IPS DF 4.7 (cell line): Measurements from ENCODE around the gene CPNE5.

ENCODE experiments used
- DNase-seq: peaks from one replicate; pipeline ENCODE4 v3.0.0-alpha.2; 2013; ENCODE audit warnings: low spot score; ENCODE audit errors: extremely low read depth

Gene CPNE5

DNA sequence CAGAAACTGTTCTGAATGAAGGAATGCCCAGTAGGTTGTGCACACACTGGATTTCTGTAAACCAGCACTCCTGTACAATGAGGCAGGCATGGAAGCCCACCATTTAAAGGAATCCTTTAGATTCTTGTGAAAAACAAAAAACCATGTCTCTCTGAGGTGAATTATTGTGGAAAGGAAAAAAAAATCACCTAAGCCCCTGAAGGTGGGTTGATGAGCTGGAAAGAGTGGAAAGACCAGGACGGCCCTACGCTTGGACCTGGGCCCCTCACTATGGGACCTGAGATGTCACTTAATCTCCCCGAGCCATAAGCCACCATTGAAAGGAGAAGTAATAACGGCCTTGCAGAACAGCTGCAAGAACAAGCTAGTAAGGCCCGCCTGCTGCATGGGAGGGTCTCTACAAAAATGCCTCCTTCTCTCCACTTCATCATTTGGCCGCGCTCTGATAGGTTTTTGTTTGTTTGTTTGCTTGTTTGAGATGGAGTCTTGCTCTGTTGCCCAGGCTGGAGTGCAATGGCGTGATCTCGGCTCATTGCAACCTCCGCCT, 72.8 kb downstream of the CPNE5 start:
- DNase-seq = no peak

DNA sequence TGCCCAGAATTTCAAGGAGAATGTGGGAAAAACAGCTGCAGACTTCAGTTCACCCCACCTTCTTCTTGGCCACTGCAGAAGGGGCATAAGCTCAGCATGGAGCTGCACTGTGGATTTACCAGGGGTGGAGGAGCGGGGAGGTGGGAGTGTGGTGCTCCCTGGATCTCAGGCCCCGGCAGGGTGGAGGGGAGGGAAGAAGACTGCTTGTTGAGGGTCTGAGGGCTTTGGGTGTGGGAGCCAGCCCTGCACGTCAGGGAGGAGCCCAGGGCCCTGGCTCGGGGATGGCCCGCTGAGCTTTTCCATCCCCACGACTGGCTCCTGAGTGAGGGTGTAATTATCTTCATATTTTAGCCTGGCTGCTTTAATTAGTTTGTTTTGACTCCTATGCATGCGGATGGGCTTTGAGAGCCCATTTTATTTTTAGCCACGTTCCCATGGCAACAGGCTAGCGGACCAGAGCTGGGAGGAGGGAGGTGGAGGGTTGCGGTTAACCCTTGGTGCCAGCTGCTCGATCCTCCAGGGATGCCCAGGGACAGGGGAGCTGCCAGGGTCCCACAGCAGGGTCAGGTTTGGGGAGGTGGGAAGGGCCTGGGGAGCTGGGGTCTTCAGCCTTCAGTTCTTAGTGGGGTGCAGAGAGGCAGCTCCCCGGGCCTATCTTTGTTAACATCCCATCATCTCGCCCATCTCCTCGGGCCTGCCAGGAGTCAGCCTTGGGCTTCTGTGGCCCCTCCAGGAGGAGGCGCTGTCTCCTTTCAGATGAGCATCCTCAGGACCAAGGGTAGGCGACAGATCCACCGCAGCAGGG, 73.4 kb downstream of the CPNE5 start:
- peak; percentile 58 for DNase-seq

DNA sequence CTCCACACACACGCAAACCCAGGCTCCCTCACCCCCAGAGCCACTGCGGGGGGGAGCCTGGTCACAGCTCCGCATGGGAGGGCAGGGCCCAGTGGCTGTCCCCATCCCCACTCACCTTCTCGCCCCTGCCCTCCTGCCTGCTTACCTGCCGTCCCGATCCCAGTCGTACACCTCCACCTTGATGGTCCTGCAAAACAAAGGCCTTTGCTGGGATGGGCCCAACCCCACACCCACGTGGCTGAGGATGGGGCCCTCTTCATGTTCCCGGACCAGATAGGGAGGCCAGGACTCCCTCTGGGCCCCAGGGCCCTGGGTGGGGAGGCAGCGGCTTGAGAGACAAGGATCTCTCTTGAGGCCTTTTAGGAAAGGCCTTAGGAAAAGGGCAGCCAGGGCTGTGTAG, 74.1 kb downstream of the CPNE5 start:
- DNase-seq = no peak

DNA sequence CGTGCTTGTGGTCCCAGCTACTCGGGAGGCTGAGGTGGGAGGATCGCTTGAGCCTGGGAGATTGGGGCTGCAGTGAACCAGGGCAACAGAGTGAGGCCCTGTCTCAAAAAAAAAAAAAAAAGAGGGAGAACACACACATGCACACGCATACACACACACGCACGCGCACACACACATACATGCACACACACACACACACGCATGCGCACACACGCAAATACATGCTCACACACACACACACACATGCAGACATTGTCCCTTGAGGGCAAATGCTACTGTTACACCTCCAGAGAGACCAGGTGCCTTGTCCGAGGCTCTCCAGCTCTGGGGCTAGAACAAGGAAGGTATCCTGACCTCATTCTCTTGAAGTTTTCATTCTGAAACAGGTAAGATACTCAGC, 77.1 kb downstream of the CPNE5 start:
- no peak for DNase-seq

DNA sequence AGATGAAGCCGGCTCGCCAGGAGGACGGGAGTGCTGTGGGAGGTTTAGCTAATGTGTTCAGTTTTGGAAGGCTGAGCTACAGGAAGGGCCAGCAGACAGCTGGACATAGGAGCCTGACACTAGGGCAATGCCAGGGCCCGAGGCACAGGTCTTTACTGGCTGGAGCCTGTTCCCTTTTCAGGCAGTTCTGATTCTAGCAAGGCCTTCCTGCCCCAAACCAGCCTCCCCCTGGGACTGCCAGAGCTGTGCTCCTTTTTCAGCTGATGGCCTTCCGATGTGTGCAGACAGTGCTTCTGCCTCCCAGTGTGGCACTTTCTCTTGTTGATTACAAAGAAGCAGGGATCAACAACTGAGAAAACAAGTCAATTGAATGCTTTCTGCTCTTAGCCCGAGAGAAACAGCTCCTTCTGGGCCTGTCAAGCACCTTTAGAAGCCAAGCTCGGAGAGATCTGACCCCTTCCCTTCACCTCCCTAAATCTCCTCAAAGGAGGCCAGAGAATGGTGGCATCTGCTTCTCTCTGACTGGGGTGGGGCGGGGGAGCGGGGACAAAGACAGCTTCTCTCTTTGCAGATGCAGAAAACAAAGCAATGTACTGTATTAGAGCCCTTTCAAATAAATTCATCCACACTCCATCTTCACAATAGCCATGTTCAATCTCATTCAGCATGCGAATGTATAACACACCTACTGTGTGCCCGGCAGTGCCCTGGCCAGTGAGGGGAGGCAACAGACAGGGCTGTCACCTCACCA, 78.4 kb downstream of the CPNE5 start:
- DNase-seq = no peak

DNA sequence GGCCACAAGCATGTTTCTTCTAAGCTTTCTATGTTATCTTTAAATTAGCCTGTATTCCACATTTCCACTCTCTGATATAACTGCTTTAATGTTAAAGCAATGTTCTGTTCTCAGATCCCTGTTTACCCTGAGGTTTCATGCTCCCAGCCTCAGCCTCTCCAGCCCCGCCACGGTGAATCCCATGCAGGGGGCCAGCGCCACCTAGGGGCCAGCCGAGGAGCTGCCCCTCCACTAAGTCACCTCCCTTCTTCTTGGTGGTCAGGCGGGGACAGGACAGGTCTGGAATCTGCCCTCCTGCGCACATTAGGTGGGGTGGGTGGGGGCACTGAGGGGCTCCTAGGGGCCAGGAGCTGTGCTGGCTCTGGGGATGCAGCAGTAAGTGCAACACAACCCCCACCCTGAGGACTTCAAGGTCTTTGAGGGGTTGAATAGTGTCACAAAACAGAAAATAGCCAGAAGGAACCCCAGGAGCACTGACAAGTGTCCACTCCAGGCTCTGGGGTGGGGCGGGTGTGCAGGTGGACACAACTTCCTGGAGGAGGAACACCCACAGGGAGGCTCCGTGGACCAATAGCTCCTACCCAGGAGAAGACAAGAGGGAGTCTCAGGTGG, 80.0 kb downstream of the CPNE5 start:
- no peak for DNase-seq

DNA sequence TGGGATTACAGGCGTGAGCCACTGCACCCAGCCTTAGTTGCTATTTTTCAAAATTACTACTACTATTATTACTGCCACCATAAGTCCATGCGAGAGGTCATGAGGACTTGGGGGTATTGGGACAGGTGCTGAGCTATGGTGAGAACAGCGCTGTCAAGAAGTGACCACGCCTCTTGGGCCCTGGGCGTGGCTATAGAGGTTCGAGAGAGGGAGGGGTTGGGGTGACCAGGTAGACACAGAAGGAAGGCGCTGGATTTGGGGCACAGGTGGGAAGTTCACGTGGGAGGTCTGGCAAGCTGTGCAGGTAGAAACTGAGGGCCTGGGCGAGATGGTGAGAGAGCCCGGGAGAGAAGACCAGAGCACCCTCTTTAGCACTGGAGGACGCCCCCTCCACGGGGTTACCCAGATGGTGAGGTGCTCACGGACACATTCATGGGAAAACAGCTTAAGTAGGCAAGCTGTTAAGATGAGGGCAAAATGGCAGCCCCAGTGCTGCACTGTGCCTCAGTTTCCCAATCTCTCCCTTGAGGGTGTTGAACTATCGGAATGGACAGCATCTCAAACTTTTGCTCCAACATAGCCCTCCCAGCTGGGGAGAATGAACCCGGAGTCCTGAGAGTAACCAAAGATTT, 80.6 kb downstream of the CPNE5 start:
- DNase-seq = no peak

DNA sequence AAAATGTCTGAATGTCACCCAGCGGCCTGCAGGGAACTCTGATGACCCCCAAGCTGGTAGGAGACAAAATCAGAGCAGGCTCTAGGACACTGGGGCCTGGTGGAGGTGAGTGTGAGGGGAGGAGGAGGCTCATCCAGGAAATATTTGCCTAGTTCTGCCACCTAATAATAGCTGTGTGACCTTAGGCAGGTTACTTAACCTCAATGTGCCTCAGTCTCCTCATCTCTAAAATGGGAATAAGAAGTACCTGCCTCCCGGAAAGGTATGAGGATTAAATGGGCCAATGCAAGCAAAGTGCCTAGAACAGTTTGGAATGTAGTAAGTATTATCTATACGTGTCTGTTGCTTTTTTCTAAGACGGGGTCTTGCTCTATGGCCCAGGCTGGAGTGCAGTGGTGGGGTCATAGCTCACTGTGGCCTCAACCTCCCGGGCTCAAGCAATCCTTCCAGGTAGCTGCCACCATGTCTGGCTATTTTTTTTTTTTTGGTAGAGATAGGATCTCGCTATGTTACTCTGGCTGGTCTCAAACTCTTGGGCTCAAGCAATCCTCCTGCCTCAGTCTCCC, 81.2 kb downstream of the CPNE5 start:
- DNase-seq = no peak

DNA sequence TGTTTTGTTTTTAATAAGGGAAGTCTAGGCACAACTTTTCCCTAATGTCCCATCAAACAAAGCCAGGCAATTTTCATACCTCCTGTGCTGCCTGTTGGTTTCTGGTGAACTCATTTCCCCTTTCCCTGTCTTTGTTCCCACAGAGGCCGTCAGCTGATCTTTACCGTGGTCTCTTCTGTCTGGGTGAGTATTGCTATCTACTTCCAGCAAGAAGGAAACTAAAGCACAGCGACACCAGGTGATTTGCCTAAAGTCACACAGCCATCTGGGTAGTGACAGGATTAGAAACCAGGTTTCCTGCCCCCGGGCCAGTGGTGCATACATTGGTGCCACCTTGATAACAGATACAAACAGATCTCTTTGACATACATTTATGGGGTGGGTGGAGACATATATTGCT, 82.0 kb downstream of the CPNE5 start:
- DNase-seq = no peak

DNA sequence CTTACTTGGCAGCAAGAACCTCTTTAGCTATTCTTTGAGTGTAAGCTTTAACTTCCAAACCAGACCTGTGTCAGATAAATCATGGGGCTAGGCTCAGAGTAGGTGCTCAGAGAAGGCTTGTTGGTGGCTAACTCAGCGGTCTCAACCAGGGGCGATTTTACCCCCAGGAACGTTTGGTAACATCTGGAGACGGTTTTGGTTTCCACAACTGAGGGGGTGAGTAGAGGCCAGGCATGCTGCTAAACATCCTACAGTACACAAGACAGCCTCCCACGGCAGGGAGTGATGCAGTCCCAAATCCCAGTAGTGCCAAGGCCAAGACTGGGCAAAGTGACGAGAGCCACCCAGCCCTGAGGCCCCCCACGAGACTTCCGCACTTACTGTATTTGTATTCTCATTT, 82.5 kb downstream of the CPNE5 start:
- DNase-seq = no peak

DNA sequence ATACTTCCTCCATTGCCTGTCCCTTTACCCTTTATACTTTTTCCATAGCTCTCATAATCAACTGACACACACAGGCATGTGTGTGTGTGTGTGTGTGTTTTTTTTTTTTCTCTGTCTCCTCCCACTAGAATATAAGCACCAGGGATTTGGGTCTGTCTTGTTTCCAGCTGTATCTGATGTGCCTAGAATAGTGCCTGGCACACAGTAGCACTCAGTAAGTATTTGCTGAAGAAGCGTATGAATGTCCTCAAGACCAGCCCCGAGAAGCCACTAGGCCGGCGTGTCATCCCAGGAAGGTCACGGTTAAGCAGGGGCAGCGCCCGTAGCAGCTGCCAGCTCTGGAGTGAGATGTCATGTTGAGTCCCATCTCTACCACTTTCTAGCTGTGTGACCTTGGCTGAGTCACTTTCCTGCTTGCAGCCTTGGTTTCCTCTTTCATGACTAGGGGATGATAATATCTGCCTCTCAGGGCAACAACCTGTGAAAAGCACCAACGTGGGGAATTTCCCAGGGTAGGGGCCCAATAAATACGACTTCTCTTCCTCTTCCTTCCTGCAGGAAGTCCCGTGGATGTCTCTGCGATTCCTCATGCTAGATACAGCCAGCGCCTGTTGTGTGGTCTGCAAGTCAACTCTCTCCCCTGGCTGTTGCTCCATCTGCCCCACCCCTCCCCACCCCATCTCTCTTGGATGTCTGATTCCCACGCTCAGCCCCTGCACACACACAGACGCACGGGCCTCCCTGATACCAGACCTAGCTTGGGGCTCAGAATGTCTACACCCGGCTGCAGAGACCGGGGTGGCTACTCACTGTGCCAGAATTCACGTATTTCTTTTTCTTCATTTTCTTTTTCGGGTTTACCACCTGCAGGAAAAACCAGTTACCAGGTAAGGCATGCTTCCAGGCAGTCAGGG, 83.6 kb downstream of the CPNE5 start:
- DNase-seq = no peak

DNA sequence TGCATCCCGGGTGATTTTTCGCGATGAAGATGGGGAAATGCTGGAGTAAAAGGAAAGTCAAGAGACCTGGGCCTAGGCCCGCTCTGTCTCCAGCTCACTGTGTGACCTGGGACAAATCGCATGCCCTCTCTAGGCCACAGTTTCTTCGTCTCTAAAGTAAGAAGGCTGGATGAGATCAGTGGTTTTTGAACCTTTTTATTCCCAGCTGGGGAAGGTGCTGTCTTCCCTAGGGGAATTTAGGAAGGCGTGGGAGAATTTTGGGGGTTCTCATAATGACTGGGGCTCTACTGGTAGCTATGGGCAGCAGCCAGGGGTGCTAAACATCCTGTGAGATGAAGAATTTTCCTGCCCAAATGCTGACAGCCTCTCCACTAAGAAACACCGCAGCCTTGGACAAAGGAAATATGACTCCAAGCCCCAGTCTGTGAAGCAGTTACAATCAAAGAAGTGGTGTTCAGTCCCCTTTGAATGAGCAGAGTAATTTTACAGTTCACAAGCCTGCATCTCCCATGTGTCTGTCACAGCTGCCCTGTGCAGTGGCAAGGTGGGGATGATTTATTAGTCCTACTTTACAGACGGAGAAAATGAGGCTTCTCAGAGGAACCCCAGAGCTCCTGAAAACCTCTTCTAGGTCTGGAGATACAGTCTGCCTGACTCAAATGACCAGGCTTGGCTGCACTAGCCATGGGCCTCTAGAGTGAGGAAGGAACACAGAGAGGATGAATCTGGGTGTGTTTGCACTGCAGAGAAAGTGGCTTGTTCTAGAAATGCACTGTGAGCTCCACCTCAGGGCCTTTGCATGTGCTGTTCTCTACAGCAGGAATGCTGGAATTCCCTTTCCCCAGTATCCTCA, 84.4 kb downstream of the CPNE5 start:
- no peak for DNase-seq

DNA sequence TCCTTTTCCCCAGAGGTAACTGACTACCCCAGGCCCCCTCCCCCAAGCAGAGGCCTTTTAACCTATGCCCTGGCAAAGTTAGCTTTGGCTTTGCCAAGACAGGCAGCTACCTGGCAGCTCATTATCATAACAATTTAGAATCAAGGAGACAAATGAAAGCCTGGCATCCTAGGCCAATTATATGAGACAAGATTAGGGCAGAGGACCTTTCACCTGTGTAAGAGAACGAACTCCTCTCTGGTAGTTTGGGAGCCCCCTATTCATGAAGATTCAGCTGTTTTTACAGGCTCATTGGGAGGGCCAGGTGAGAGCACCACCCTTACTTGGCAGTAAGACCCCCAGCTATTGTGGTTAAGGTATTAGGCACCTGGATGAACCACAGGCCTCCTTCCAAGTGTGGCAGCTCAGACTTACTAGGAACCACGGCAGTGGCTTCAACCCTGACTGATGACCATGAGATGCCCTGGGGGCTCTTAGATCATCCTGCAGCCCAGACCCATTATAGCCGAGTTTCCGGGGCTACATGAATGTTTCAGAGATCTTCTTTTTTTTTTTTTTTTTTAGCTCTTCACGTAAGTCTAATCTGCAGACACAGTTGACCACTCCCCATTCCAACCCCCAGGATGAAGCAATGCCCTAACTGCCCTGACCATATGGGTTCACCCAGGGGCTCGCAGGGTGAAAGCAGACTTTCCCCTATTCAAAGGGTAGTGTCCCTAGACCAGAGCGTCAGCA, 85.4 kb downstream of the CPNE5 start:
- DNase-seq = no peak

DNA sequence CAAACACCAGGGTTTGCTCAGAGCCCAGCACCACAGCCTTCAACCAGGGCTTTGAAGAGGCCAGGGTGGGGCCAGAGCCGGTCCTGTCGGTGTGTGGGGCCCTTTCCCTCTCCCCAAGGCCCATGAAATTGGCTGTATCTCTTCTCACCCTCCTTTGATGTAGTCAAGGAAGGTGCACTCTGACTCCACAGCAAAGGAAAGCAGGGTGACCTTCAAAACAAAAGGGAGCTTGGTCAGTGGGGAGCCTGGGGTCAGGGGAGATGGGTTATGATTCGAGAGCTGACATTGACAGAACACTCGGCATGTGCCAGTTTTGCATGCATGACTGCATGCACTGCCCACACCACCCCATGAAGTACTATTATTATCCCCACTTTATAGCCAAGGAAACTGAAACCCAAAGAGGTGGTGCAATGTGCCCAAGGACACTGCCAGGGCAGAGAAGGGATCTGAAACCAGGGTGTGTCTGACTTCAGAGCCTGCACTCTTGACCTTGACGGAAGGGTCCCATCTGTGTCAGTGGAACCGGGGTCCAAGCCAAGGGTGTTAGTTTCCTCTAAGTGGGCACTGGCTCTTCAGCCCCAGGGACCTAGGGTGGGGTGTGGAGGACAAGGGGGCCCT, 86.2 kb downstream of the CPNE5 start:
- no peak for DNase-seq

DNA sequence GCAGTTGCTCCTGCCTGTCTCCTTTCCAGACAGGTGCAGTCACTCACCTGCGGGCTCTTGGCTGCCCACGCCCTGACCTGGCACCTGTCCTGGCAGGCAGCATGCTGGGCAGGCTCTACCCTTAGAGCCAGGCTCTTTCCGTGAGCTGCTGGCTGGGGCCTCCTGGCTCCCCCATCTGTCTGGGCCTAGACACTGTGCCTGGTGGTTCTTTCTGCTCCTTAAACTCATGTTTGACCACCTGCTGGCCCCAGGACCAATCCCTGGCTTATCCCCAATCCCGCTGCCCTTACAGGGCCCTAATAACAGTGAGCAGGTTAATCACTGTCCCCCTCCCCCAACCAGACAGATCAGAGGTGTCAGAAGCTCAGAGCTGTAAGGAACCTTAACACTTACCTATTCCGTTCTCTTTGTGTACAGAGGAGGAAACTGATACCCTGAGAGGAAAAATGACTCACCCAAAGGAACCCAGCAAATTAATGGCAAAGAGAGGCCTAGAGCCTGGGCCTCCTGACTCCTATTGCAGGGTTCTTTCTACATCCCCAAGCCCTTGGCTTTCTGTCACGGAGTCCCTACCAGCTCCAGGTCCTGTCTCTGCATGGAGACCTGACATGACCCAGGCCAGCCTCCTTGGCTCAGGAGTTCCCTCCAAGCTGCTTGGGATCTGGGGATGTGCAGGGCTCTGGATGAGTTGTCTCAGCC, 86.9 kb downstream of the CPNE5 start:
- DNase-seq = no peak

DNA sequence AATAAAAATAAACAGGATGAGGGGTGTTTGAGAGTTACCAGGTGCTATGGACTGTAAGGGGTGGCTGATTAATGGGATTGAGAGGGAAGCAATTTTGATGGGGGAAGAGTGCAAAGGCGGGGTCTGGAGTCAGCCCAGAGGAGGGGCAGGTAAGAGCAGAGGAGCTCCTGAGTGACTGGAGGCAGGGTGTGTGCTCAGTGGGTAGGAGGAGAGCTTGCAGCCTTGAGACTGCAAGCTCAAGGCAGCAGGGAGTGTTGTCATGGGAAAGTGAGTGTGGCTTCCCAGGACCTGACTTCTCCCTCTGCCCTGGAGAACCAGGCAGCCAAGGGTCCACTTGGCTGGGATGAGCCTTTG, 87.4 kb downstream of the CPNE5 start:
- no peak for DNase-seq

DNA sequence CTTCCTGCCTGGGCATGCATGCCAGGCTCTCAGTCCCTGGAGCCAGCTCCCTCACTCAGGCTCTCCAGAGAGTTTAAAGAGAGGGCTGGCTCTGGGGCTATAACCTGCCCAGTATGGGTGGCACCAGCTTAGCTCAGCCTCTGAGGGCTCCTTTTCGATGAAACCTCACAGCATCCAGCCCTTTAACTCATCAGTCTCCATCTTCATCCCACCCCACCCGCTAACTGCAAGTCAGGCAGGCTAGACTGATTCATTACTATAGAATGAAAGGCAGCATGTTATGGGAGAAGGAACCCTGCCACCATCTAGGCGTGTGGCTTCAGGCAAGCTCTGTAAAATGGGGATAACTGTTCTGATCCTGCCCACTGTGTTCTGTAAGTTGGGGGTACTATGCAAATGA, 88.2 kb downstream of the CPNE5 start:
- no peak for DNase-seq
